GM23338 (cell line): ENCODE measurements around the gene IL10. TPM values are rescaled to one million over a fixed set of nuclear protein-coding genes. Genes with fewer than 3 reads are reported as not detected.

Source experiments
- ATAC-seq: fragments of 200-7000 bp; cut with Tn5 transposase; 3 replicates; pipeline ENCODE4 v1.9.1; 2020
- DNase-seq: peaks from one replicate; pipeline ENCODE4 v3.0.0-alpha.2; 2015; ENCODE audit warnings: low spot score
- H2AFZ ChIP-seq: fragments of 200-600 bp; sonication (generic); 2 replicates; pipeline ENCODE4 v1.8.0; 2016; ENCODE audit warnings: antibody characterized with exemption, mild to moderate bottlenecking, moderate library complexity
- H3F3A ChIP-seq: fragments of 200-600 bp; sonication (generic); replicated peaks from 2 replicates; pipeline ENCODE4 v1.8.0; 2017; ENCODE audit warnings: antibody characterized with exemption, mixed run types, low read depth
- H3K27ac ChIP-seq: fragments of 200-600 bp; sonication (generic); 2 replicates; pipeline ENCODE4 v1.6.1; 2016; ENCODE audit warnings: low read depth
- H3K27me3 ChIP-seq: fragments of 200-600 bp; sonication (generic); 2 replicates; pipeline ENCODE4 v1.8.0; 2016; ENCODE audit warnings: mild to moderate bottlenecking, mixed run types, moderate library complexity; ENCODE audit not compliant: insufficient read depth
- H3K36me3 ChIP-seq: fragments of 200-600 bp; sonication (generic); 2 replicates; pipeline ENCODE4 v1.8.0; 2016; ENCODE audit warnings: mild to moderate bottlenecking; ENCODE audit not compliant: insufficient read depth
- H3K4me1 ChIP-seq: fragments of 200-600 bp; sonication (generic); 2 replicates; pipeline ENCODE4 v1.8.0; 2016; ENCODE audit warnings: mild to moderate bottlenecking, moderate library complexity; ENCODE audit not compliant: insufficient read depth
- H3K4me2 ChIP-seq: fragments of 200-600 bp; sonication (generic); 2 replicates; pipeline ENCODE4 v1.7.1; 2017; ENCODE audit warnings: mixed run types
- H3K4me3 ChIP-seq: fragments of 200-600 bp; sonication (generic); 2 replicates; pipeline ENCODE4 v1.6.1; 2016; ENCODE audit warnings: mixed run types
- H3K79me2 ChIP-seq: fragments of 200-600 bp; sonication (generic); replicated peaks from 2 replicates; pipeline ENCODE4 v1.8.0; 2017; ENCODE audit warnings: mild to moderate bottlenecking; ENCODE audit not compliant: insufficient read depth
- H3K9me2 ChIP-seq: fragments of 200-600 bp; sonication (generic); 2 replicates; pipeline ENCODE4 v1.8.0; 2017; ENCODE audit not compliant: insufficient read depth
- H4K20me1 ChIP-seq: fragments of 200-600 bp; sonication (generic); replicated peaks from 2 replicates; pipeline ENCODE4 v1.8.0; 2017; ENCODE audit warnings: mild to moderate bottlenecking; ENCODE audit not compliant: insufficient read depth
- H3K27ac Mint-ChIP-seq: 2 replicates; pipeline ENCODE4 v1.8.0; 2020; ENCODE audit warnings: inconsistent platforms, mild to moderate bottlenecking, moderate library complexity, mixed read lengths
- H3K27me3 Mint-ChIP-seq: 3 replicates; pipeline ENCODE4 v1.8.0; 2022; ENCODE audit warnings: low read depth, mild to moderate bottlenecking, moderate library complexity, mixed read lengths, inconsistent platforms; ENCODE audit not compliant: insufficient read depth, poor library complexity
- H3K36me3 Mint-ChIP-seq: 3 replicates; pipeline ENCODE4 v1.8.0; 2021; ENCODE audit warnings: low read depth, mild to moderate bottlenecking, inconsistent platforms, moderate library complexity, mixed read lengths
- H3K4me1 Mint-ChIP-seq: 3 replicates; pipeline ENCODE4 v1.8.0; 2020; ENCODE audit warnings: mild to moderate bottlenecking, inconsistent platforms, mixed read lengths
- H3K4me3 Mint-ChIP-seq: 3 replicates; pipeline ENCODE4 v1.8.0; 2021; ENCODE audit warnings: moderate library complexity, mild to moderate bottlenecking, inconsistent platforms, mixed read lengths
- H3K9me3 Mint-ChIP-seq: 3 replicates; pipeline ENCODE4 v1.8.0; 2020; ENCODE audit warnings: moderate library complexity, mild to moderate bottlenecking, inconsistent platforms, mixed read lengths
- CREB1 ChIP-seq: fragments of 250-450 bp; sonication (Bioruptor Pico); IDR thresholded peaks from 2 replicates; pipeline ENCODE4 v1.5.0; 2020; ENCODE audit warnings: low read depth, mild to moderate bottlenecking, moderate library complexity
- ETS1 ChIP-seq: IDR thresholded peaks from 2 replicates; pipeline ENCODE4 v1.6.1; 2016; ENCODE audit warnings: antibody characterized with exemption
- EZH2 ChIP-seq: fragments of 200-600 bp; sonication (generic); IDR thresholded peaks from one replicate; pipeline ENCODE4 v1.8.0; 2017; ENCODE audit warnings: antibody characterized with exemption, mild to moderate bottlenecking, low read depth; ENCODE audit not compliant: unreplicated experiment
- EZH2phosphoT487 ChIP-seq: fragments of 200-600 bp; sonication (generic); IDR thresholded peaks from one replicate; pipeline ENCODE4 v1.8.1; 2018; ENCODE audit warnings: antibody characterized with exemption; ENCODE audit not compliant: unreplicated experiment
- JUNB ChIP-seq: IDR thresholded peaks from one replicate; pipeline ENCODE4 v1.6.1; 2016; ENCODE audit warnings: antibody characterized with exemption; ENCODE audit not compliant: unreplicated experiment
- NANOG ChIP-seq: IDR thresholded peaks from 2 replicates; pipeline ENCODE4 v1.6.1; 2016; ENCODE audit warnings: antibody characterized with exemption, borderline replicate concordance
- POLR2AphosphoS5 ChIP-seq: IDR thresholded peaks from 2 replicates; pipeline ENCODE4 v1.6.1; 2016; ENCODE audit warnings: antibody characterized with exemption, low read depth
- REST ChIP-seq: IDR thresholded peaks from one replicate; pipeline ENCODE4 v1.6.1; 2018; ENCODE audit warnings: antibody characterized with exemption; ENCODE audit not compliant: unreplicated experiment
- ZNF114 ChIP-seq: fragments of 250-450 bp; sonication (Bioruptor Pico); IDR thresholded peaks from 2 replicates; pipeline ENCODE4 v1.5.0; 2020; ENCODE audit warnings: mild to moderate bottlenecking, moderate library complexity
- ZNF331 ChIP-seq: fragments of 250-450 bp; sonication (Bioruptor Pico); IDR thresholded peaks from 2 replicates; pipeline ENCODE4 v1.5.0; 2020; ENCODE audit warnings: low read depth, mild to moderate bottlenecking, moderate library complexity
- polyA plus RNA-seq: library from polyadenylated mRNA; unstranded; fragments of >200 nt; fragmentation: Nextera tagmentation; extraction: Ambion mirVana; gene quantifications from 2 replicates; pipeline ENCODE4 v1.2.1, GENCODE V29; 2016
- total RNA-seq: library from RNA; depleted of rRNA; stranded (reverse); fragments of >200 nt; shearing (Covaris generic); gene quantifications from 2 replicates; pipeline ENCODE4 v1.2.3, GENCODE V29; 2014
- TF ChIP-seq, protein P1 (sequence below), 2 experiments: fragments of 200-600 bp in 1 of 2; sonication (generic) in 1 of 2; conservative IDR thresholded peaks; 2 replicates each; pipeline versions ENCODE4 v1.5.1 to v1.6.1; 2016 to 2017; ENCODE audit warnings: antibody characterized with exemption in 2 of 2, low read depth in 2 of 2, mild to moderate bottlenecking in 2 of 2, moderate library complexity in 1 of 2

The IL10 gene
- total and polyA plus RNA-seq, 2 experiments from 2014 or later: not detected

DNA sequence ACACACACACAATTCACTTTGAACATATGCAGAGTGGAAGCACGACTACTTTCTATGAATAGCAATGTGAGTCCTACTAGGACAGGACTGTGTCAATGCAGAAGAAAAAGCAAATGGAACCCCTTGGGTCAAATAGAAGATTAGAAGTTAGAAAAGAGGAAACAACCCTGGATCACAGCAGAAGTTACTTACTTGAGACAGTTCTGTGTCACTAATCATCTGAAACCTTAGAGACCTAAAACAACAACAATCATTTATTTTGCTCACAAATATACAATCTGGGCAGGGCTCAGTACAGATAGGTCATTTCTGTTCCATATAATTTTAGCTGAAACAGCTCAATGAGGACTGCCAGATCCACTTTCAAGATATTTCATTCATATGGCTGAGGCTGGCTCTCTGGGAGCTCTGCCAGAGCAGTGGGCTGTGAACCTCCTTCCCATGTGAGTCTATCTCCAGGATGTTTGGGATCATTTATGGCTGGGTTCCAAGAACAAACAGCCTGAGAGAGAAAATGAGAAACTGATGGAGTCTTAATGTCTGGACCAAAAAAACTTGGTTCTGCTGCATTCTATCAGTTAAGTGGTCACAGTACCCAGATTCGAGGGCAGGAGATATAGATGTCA lies 42.5 kb upstream of the IL10 start:
- H3K4me3 ChIP-seq: no peak overlapping the region
- H3K27me3 ChIP-seq: no peaks in the 10 kb centered on the region
- Mint-ChIP-seq H3K9me3 (peaks cover 3% of the 10 kb centered on the region; the same call in 1 of the 3 replicates), H3K27ac (no peak overlapping the region), H3K27me3 (no peaks in the 10 kb centered on the region), H3K4me3 (no peak overlapping the region), H3K36me3 (no peaks in the 10 kb centered on the region), H3K4me1 (no peaks in the 10 kb centered on the region)
- no peaks in the 10 kb centered on the region for H3K79me2 ChIP-seq
- H3K4me2 ChIP-seq: no peak overlapping the region
- TF ChIP-seq, protein P1, sequence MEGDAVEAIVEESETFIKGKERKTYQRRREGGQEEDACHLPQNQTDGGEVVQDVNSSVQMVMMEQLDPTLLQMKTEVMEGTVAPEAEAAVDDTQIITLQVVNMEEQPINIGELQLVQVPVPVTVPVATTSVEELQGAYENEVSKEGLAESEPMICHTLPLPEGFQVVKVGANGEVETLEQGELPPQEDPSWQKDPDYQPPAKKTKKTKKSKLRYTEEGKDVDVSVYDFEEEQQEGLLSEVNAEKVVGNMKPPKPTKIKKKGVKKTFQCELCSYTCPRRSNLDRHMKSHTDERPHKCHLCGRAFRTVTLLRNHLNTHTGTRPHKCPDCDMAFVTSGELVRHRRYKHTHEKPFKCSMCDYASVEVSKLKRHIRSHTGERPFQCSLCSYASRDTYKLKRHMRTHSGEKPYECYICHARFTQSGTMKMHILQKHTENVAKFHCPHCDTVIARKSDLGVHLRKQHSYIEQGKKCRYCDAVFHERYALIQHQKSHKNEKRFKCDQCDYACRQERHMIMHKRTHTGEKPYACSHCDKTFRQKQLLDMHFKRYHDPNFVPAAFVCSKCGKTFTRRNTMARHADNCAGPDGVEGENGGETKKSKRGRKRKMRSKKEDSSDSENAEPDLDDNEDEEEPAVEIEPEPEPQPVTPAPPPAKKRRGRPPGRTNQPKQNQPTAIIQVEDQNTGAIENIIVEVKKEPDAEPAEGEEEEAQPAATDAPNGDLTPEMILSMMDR (conservative IDR thresholded peaks at IDR 0.05; ENCODE audit: low read depth in 2 of 2): no peak
- TF ChIP-seq ZNF114 (CRISPR knock-in tag): no peak
- no peaks in the 10 kb centered on the region for H3K9me2 ChIP-seq
- H3K27ac ChIP-seq: no peak overlapping the region
- DNase-seq (no peak), ATAC-seq (no peak)
- H4K20me1 ChIP-seq: no peaks in the 10 kb centered on the region; the same call in 1 of the 2 replicates
- no peaks in the 10 kb centered on the region for H3K36me3 ChIP-seq
- no peak overlapping the region for H2AFZ ChIP-seq
- H3F3A ChIP-seq: no peaks in the 10 kb centered on the region
- H3K4me1 ChIP-seq: no peaks in the 10 kb centered on the region

- ATAC-seq (no peak), DNase-seq (no peak)
- Histone ChIP-seq H3F3A (no peaks in the 10 kb centered on the region), H3K9me2 (no peaks in the 10 kb centered on the region), H4K20me1 (no peaks in the 10 kb centered on the region; the same call in 1 of the 2 replicates), H3K27ac (no peak overlapping the region), H3K4me1 (no peaks in the 10 kb centered on the region), H3K4me2 (no peak overlapping the region), H3K27me3 (no peaks in the 10 kb centered on the region), H3K79me2 (no peaks in the 10 kb centered on the region), H3K4me3 (no peak overlapping the region), H3K36me3 (no peaks in the 10 kb centered on the region), H2AFZ (no peak overlapping the region)
- Mint-ChIP-seq H3K27me3 (no peaks in the 10 kb centered on the region), H3K27ac (no peak overlapping the region), H3K9me3 (peaks cover 3% of the 10 kb centered on the region; the same call in 1 of the 3 replicates), H3K4me3 (no peak overlapping the region), H3K36me3 (no peaks in the 10 kb centered on the region), H3K4me1 (peaks cover 6% of the 10 kb centered on the region; the same call in 2 of the 3 replicates)
- TF ChIP-seq JUNB: no peak
- no peak for TF ChIP-seq NANOG
- no peak for TF ChIP-seq EZH2phosphoT487
- TF ChIP-seq ZNF114 (CRISPR knock-in tag): no peak
- no peak for TF ChIP-seq ETS1
- no peak for TF ChIP-seq CREB1
- no peak for TF ChIP-seq EZH2
- no peak for TF ChIP-seq POLR2AphosphoS5
- TF ChIP-seq REST: no peak
- TF ChIP-seq ZNF331 (CRISPR knock-in tag): no peak
Observed at GRCh38 chr1:206812471-206812870, 40.2 kb upstream of the IL10 start.
